Measurements from ENCODE around the gene UMODL1.

Gene UMODL1

DNA sequence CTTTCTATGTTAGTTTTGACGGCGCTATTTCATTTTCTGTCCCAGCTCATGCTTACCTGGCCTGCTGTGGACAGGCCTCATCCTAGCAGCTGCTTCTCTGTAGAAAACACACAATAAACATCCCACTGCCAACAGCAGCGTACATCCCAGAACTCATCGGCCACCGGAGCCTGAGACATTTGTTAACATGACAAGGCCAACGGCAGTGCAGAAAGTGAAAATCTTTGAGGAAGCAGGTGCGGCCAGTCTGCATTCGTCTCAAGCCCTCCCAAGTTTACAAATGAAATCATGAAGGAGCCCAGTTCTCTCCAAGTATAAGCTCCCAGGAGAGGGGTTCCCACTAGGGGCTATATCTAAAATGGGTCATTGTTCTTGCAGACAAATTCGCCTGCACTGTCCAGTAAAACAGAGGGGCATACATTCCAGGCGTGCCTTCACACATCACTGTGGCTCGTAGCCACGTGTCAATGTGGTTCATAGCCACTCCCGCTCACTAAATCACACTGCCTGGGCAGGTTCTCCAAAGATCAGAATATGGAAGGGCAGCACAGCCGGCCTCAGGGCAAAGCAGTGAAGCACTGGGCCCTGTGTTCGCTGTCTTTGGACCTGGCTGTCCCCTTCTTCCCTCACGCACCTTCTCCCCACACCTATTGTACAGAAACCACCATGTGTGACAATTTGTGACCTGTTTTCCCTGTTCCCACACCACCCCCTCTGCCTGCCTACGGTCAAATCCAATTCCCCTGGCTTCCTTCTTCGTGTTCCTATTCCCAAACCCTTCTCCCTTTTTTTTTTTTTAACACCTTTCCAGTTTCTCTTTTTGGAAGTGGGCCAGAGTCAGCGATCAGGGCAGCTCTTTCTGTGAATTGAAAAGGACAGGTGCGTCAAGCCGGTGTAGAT, 120.8 kb downstream of the UMODL1 start:
- no peak for DNase-seq (ENCODE audit: low spot score)
